Mucosa of descending colon (tissue), 3 donors: ENCODE results near the gene HOXB3. TPM values are rescaled to one million over a fixed set of nuclear protein-coding genes. Genes with fewer than 3 reads are reported as not detected.

Source experiments
- ATAC-seq: fragments of 200-7000 bp; cut with Tn5 transposase; one replicate; pipeline ENCODE4 v1.9.1; 2020; ENCODE audit warnings: mild to moderate bottlenecking, moderate library complexity
- DNase-seq, 3 donors: peaks; one replicate each; pipeline ENCODE4 v3.0.0-alpha.2; 2020
- H3K36me3 ChIP-seq: fragments of 200-600 bp; one replicate; pipeline ENCODE4 v1.8.0; 2021; ENCODE audit warnings: low read depth, mild to moderate bottlenecking
- H3K4me1 ChIP-seq: fragments of 200-600 bp; one replicate; pipeline ENCODE4 v1.8.0; 2021; ENCODE audit warnings: low read depth, mild to moderate bottlenecking
- H3K4me3 ChIP-seq: fragments of 200-600 bp; one replicate; pipeline ENCODE4 v1.8.0; 2021; ENCODE audit warnings: mild to moderate bottlenecking
- H3K9me3 ChIP-seq: fragments of 200-600 bp; one replicate; pipeline ENCODE4 v1.8.0; 2021; ENCODE audit warnings: mild to moderate bottlenecking
- CTCF ChIP-seq: fragments of 200-600 bp; IDR thresholded peaks from one replicate; pipeline ENCODE4 v1.8.0; 2022; ENCODE audit warnings: antibody characterized with exemption, mild to moderate bottlenecking
- intact Hi-C, 2 donors: fragments of 100-400 bp; cut with DNase I in 1 of 2; cut with micrococcal nuclease in 1 of 2; formaldehyde crosslinking; loops; one replicate each; pipeline versions ENCODE4 v1.11.0 to v1.11.1; 2022; cut with DNase I, micrococcal nuclease
- total RNA-seq, 3 donors: library from RNA; stranded (reverse); fragmentation: NEBNext Ultra II Directional in 2 of 3; extraction: Animal tissue kit (Norgen Biotek cat#: 25700) in 2 of 3; gene quantifications; one replicate each; pipeline versions ENCODE4 v1.2.1 to v1.2.4, GENCODE V29; 2021 to 2023
- donor health status: DM: no; HTN: no; CAD: no; lungs with moderate emphysema.
- donor health status: DM: no; HTN: no; CAD: no.
- donor health status: DM: no; HTN: yes; CAD: no.

The HOXB3 gene
- total RNA-seq, 3 donors from 2014 or later: 42.4 to 64.8 (median 43.4) TPM

- peaks cover 5% of the 10 kb centered on the region for H3K36me3 ChIP-seq
- H3K9me3 ChIP-seq: no peaks in the 10 kb centered on the region
- H3K4me1 ChIP-seq: peaks cover 53% of the 10 kb centered on the region
- DNase-seq (no peak), ATAC-seq (no peak)
- TF ChIP-seq CTCF: no peak
- no peak overlapping the region for H3K4me3 ChIP-seq
- intact Hi-C loops: no loop called here
Observed at GRCh38 chr17:48595278-48595999, 5.4 kb upstream of the HOXB3 start.

GRCh38 chr17:48594538-48595277, 4.7 kb upstream of the HOXB3 start:
- Histone ChIP-seq H3K4me1 (peaks cover 51% of the 10 kb centered on the region), H3K4me3 (no peak overlapping the region), H3K36me3 (peaks cover 5% of the 10 kb centered on the region), H3K9me3 (no peaks in the 10 kb centered on the region)
- DNase-seq (no peak), ATAC-seq (no peak)
- no peak for TF ChIP-seq CTCF
- intact Hi-C loops: no loop called here

- peaks cover 5% of the 10 kb centered on the region for H3K36me3 ChIP-seq
- peak; percentile 50 for TF ChIP-seq CTCF
- H3K4me1 ChIP-seq: peaks cover 46% of the 10 kb centered on the region
- H3K9me3 ChIP-seq: no peaks in the 10 kb centered on the region
- H3K4me3 ChIP-seq: no peak overlapping the region
- DNase-seq: peak in 2 of 3 donors; percentile 75 to 85
- intact Hi-C loops: no loop called here
- peak; percentile 32 for ATAC-seq
Observed at GRCh38 chr17:48593840-48594537, 3.9 kb upstream of the HOXB3 start.

- Histone ChIP-seq H3K4me1 (peaks cover 39% of the 10 kb centered on the region), H3K4me3 (peak within 1 kb of the TSS; percentile 11), H3K9me3 (no peaks in the 10 kb centered on the region), H3K36me3 (peaks cover 5% of the 10 kb centered on the region)
- ATAC-seq (no peak), DNase-seq (peak in 1 of 3 donors; percentile 55)
- intact Hi-C loops: no loop called here
- no peak for TF ChIP-seq CTCF
Observed at GRCh38 chr17:48593126-48593829, 3.2 kb upstream of the HOXB3 start, which contains the start of gene HOXB5. Gene HOXB5, minus strand, starts transcription at chr17:48593779. Its CDS starts 97 bp downstream, at chr17:48593682.

- Histone ChIP-seq H3K36me3 (peaks cover 5% of the 10 kb centered on the region), H3K4me3 (no peak overlapping the region), H3K9me3 (no peaks in the 10 kb centered on the region), H3K4me1 (peaks cover 37% of the 10 kb centered on the region)
- intact Hi-C loops: no loop called here
- ATAC-seq: no peak
- TF ChIP-seq CTCF: no peak
- peak in 1 of 3 donors; percentile 49 for DNase-seq
Observed at GRCh38 chr17:48592577-48592976, 2.5 kb upstream of the HOXB3 start.
